ENCODE results near the gene NPVF.

GRCh38 chr7:25249772-25250171, 21.5 kb upstream of the NPVF start:
- TF ChIP-seq, protein P1, sequence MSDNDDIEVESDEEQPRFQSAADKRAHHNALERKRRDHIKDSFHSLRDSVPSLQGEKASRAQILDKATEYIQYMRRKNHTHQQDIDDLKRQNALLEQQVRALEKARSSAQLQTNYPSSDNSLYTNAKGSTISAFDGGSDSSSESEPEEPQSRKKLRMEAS (IDR thresholded peaks at IDR 0.05) = peak; percentile 50
- no peak for TF ChIP-seq CTCF (IDR thresholded peaks at IDR 0.05; ENCODE audit: low read depth, low read length, missing input control)
- TF ChIP-seq HNF4A (conservative IDR thresholded peaks at IDR 0.05) = peak; percentile 89 to 98
- peak; percentile 85 for TF ChIP-seq YY1 (IDR thresholded peaks at IDR 0.05)
- TF ChIP-seq FOXA1 (IDR thresholded peaks at IDR 0.05) = peak; percentile 97
- TF ChIP-seq, protein P2, sequence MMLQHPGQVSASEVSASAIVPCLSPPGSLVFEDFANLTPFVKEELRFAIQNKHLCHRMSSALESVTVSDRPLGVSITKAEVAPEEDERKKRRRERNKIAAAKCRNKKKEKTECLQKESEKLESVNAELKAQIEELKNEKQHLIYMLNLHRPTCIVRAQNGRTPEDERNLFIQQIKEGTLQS (IDR thresholded peaks at IDR 0.05) = no peak
- TF ChIP-seq REST (IDR thresholded peaks at IDR 0.05) = peak; percentile 65
- TF ChIP-seq RAD21 (IDR thresholded peaks at IDR 0.05) = no peak
- TF ChIP-seq SP1 (IDR thresholded peaks at IDR 0.05) = peak; percentile 88

Data from liver (tissue), 3 donors.